Body of pancreas (tissue), 4 donors: ENCODE results near the gene PVR.

ENCODE experiments used
- POLR2A ChIP-seq, 3 donors: fragments of 450-650 bp; IDR thresholded peaks; one replicate each; pipeline ENCODE4 v1.6.1; 2016; ENCODE audit warnings: antibody characterized with exemption in 3 of 3, mild to moderate bottlenecking in 2 of 3
- TF ChIP-seq, protein P1 (sequence below), 7 experiments: fragments of 450-650 bp in 4 of 7; fragments of 200-600 bp in 3 of 7; sonication (generic) in 3 of 7; IDR thresholded peaks; one replicate each; pipeline ENCODE4 v1.5.1; 2016 to 2019; ENCODE audit warnings: antibody characterized with exemption in 7 of 7

GRCh38 chr19:44702551-44703176, 59.0 kb downstream of the PVR start:
- TF ChIP-seq, protein P1, sequence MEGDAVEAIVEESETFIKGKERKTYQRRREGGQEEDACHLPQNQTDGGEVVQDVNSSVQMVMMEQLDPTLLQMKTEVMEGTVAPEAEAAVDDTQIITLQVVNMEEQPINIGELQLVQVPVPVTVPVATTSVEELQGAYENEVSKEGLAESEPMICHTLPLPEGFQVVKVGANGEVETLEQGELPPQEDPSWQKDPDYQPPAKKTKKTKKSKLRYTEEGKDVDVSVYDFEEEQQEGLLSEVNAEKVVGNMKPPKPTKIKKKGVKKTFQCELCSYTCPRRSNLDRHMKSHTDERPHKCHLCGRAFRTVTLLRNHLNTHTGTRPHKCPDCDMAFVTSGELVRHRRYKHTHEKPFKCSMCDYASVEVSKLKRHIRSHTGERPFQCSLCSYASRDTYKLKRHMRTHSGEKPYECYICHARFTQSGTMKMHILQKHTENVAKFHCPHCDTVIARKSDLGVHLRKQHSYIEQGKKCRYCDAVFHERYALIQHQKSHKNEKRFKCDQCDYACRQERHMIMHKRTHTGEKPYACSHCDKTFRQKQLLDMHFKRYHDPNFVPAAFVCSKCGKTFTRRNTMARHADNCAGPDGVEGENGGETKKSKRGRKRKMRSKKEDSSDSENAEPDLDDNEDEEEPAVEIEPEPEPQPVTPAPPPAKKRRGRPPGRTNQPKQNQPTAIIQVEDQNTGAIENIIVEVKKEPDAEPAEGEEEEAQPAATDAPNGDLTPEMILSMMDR (IDR thresholded peaks at IDR 0.05), result no peak
- no peak for TF ChIP-seq POLR2A (IDR thresholded peaks at IDR 0.05)
